GM21619 (cell line): ENCODE results near the gene FLT3.

Source experiments
- ATAC-seq: cut with Tn5 transposase; IDR thresholded peaks from one replicate; pipeline ENCODE4 v1.9.1; 2021; ENCODE audit not compliant: unreplicated experiment

Gene FLT3

GRCh38 chr13:27963491-27963890 is 136.9 kb downstream of the FLT3 start:
- no peak for ATAC-seq

GRCh38 chr13:27962982-27963381 is 137.4 kb downstream of the FLT3 start:
- no peak for ATAC-seq

- no peak for ATAC-seq
Observed at GRCh38 chr13:27962128-27962841, 138.1 kb downstream of the FLT3 start.

- ATAC-seq: no peak
Observed at GRCh38 chr13:27961227-27962085, 138.9 kb downstream of the FLT3 start.

- ATAC-seq: no peak
Observed at GRCh38 chr13:27960362-27961226, 139.8 kb downstream of the FLT3 start.

GRCh38 chr13:27959976-27960361 is 140.4 kb downstream of the FLT3 start:
- ATAC-seq: no peak

- no peak for ATAC-seq
Observed at GRCh38 chr13:27956576-27957300, 143.6 kb downstream of the FLT3 start.

GRCh38 chr13:27955014-27955591 is 145.3 kb downstream of the FLT3 start:
- ATAC-seq: no peak

- ATAC-seq: peak; percentile 24
Observed at GRCh38 chr13:27954406-27954851, 145.9 kb downstream of the FLT3 start.

GRCh38 chr13:27953676-27954405 is 146.5 kb downstream of the FLT3 start:
- peak; percentile 82 for ATAC-seq
